Measurements from ENCODE around the gene LRRC3C.

- no peak for TF ChIP-seq EZH2phosphoT487 (IDR thresholded peaks at IDR 0.05; ENCODE audit: insufficient read depth, low read depth)
- TF ChIP-seq EZH2 (IDR thresholded peaks at IDR 0.05; ENCODE audit: insufficient read depth, poor library complexity, severe bottlenecking), result no peak
Observed at GRCh38 chr17:39928858-39929645, 1.5 kb downstream of the LRRC3C start.

Data from GM23248 (cell line).